ENCODE data around the gene PDIA5.

- no peak for TF ChIP-seq CTCF (optimal IDR thresholded peaks at IDR 0.05 in 1 of 3, IDR thresholded peaks at IDR 0.05 in 1 of 3, conservative IDR thresholded peaks at IDR 0.05 in 1 of 3; ENCODE audit: extremely low read depth in 1 of 3, insufficient read depth in 2 of 3, low read length in 3 of 3)
- no peak for TF ChIP-seq EZH2 (IDR thresholded peaks at IDR 0.05; ENCODE audit: low read length)
Measured at GRCh38 chr3:123124971-123125370, 58.1 kb downstream of the PDIA5 start.

Data from keratinocyte (primary cell).